ENCODE results near the gene ZNF521. TPM values are rescaled to one million over a fixed set of nuclear protein-coding genes. Genes with fewer than 3 reads are reported as not detected.

ZNF521 gene
- total RNA-seq, 1 experiment from 2014 or later, result 0.04 TPM

- no peak overlapping the region for H3K27ac ChIP-seq (ENCODE audit: low read length)
- ATAC-seq, result no peak
- H2AFZ ChIP-seq (ENCODE audit: low read length), result no peak overlapping the region
- no peaks in the 10 kb centered on the region for H3K9me2 ChIP-seq (replicated peaks; ENCODE audit: low read length)
- H3K36me3 ChIP-seq (ENCODE audit: low read depth, low read length), result no peaks in the 10 kb centered on the region
- H3K9ac ChIP-seq (ENCODE audit: low read length), result no peak overlapping the region
- POLR2A ChIA-PET (ENCODE audit: unreplicated experiment), result no interaction called here
- peaks cover 72% of the 10 kb centered on the region for H3K27me3 ChIP-seq (ENCODE audit: low read length)
- DNase-seq, result no peak
- CTCF ChIA-PET, result no interaction called here
- no peaks in the 10 kb centered on the region for H4K20me1 ChIP-seq (ENCODE audit: low read length)
- H3F3A ChIP-seq (ENCODE audit: low read length, unreplicated experiment), result no peaks in the 10 kb centered on the region
- TF ChIP-seq EZH2 (IDR thresholded peaks at IDR 0.05; ENCODE audit: low read length, unreplicated experiment) (no peak), EZH2phosphoT487 (IDR thresholded peaks at IDR 0.05; ENCODE audit: borderline replicate concordance, low read length) (no peak)
- TF ChIP-seq, protein P1, sequence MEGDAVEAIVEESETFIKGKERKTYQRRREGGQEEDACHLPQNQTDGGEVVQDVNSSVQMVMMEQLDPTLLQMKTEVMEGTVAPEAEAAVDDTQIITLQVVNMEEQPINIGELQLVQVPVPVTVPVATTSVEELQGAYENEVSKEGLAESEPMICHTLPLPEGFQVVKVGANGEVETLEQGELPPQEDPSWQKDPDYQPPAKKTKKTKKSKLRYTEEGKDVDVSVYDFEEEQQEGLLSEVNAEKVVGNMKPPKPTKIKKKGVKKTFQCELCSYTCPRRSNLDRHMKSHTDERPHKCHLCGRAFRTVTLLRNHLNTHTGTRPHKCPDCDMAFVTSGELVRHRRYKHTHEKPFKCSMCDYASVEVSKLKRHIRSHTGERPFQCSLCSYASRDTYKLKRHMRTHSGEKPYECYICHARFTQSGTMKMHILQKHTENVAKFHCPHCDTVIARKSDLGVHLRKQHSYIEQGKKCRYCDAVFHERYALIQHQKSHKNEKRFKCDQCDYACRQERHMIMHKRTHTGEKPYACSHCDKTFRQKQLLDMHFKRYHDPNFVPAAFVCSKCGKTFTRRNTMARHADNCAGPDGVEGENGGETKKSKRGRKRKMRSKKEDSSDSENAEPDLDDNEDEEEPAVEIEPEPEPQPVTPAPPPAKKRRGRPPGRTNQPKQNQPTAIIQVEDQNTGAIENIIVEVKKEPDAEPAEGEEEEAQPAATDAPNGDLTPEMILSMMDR (conservative IDR thresholded peaks at IDR 0.05; ENCODE audit: low read depth, low read length), result no peak
- no peak overlapping the region for H3K4me2 ChIP-seq (ENCODE audit: low read length)
- no peaks in the 10 kb centered on the region for H3K4me1 ChIP-seq (ENCODE audit: insufficient read depth, low read length)
- no peaks in the 10 kb centered on the region for H3K9me3 ChIP-seq (ENCODE audit: low read length)
- no peak overlapping the region for H3K4me3 ChIP-seq (ENCODE audit: low read length)
- intact Hi-C loops (cut with micrococcal nuclease), result no loop called here
- no peaks in the 10 kb centered on the region for H3K79me2 ChIP-seq (ENCODE audit: low read length)
- BruUV-seq (replicated peaks), result no TSS peak
These were observed 215.4 kb downstream of the ZNF521 start for GRCh38 chr18:25136416-25137196.

GRCh38 chr18:25134861-25135260 is 217.1 kb downstream of the ZNF521 start:
- H3K9me3 ChIP-seq (ENCODE audit: low read length), result no peaks in the 10 kb centered on the region
- H3K4me2 ChIP-seq (ENCODE audit: low read length), result no peak overlapping the region
- no peaks in the 10 kb centered on the region for H3K36me3 ChIP-seq (ENCODE audit: low read depth, low read length)
- no TSS peak for BruUV-seq (replicated peaks)
- no peak for DNase-seq
- ChIA-PET POLR2A (ENCODE audit: unreplicated experiment) (no interaction called here), CTCF (no interaction called here)
- H3K4me1 ChIP-seq (ENCODE audit: insufficient read depth, low read length), result no peaks in the 10 kb centered on the region
- no peak overlapping the region for H2AFZ ChIP-seq (ENCODE audit: low read length)
- no peak overlapping the region for H3K9ac ChIP-seq (ENCODE audit: low read length)
- intact Hi-C loops (cut with micrococcal nuclease), result no loop called here
- no peak for ATAC-seq
- no peaks in the 10 kb centered on the region for H3K79me2 ChIP-seq (ENCODE audit: low read length)
- H3F3A ChIP-seq (ENCODE audit: low read length, unreplicated experiment), result no peaks in the 10 kb centered on the region
- no peak for TF ChIP-seq EZH2phosphoT487 (IDR thresholded peaks at IDR 0.05; ENCODE audit: borderline replicate concordance, low read length)
- TF ChIP-seq EZH2 (IDR thresholded peaks at IDR 0.05; ENCODE audit: low read length, unreplicated experiment), result no peak
- TF ChIP-seq, protein P1 (conservative IDR thresholded peaks at IDR 0.05; ENCODE audit: low read depth, low read length), result no peak
- no peak overlapping the region for H3K27ac ChIP-seq (ENCODE audit: low read length)
- no peaks in the 10 kb centered on the region for H3K9me2 ChIP-seq (replicated peaks; ENCODE audit: low read length)
- H4K20me1 ChIP-seq (ENCODE audit: low read length), result no peaks in the 10 kb centered on the region
- no peak overlapping the region for H3K4me3 ChIP-seq (ENCODE audit: low read length)
- peaks cover 63% of the 10 kb centered on the region for H3K27me3 ChIP-seq (ENCODE audit: low read length)

DNA sequence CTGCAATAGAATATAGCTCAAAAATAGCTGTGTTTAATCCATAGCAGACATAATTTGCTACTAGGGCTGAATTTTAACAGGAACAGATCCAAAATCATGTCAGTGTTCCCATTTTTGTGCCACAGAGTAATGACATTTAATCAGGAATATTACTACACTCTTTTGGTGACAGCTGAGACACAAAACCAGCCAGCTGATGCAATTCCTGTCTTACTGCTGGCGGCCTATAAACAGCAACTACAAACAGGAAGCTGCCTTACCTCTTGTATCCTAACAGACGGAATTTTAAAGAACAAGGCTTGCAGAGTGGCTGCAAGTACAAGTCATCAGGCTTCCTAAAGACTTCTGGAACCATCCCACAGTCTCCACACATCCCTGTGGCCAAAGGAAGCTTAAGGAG is 218.1 kb downstream of the ZNF521 start:
- Histone ChIP-seq H3K27me3 (ENCODE audit: low read length) (peaks cover 59% of the 10 kb centered on the region), H3K4me3 (ENCODE audit: low read length) (no peak overlapping the region), H3K27ac (ENCODE audit: low read length) (no peak overlapping the region), H3K9me2 (replicated peaks; ENCODE audit: low read length) (no peaks in the 10 kb centered on the region), H4K20me1 (ENCODE audit: low read length) (no peaks in the 10 kb centered on the region), H2AFZ (ENCODE audit: low read length) (no peak overlapping the region), H3K79me2 (ENCODE audit: low read length) (no peaks in the 10 kb centered on the region), H3F3A (ENCODE audit: low read length, unreplicated experiment) (no peaks in the 10 kb centered on the region), H3K9ac (ENCODE audit: low read length) (no peak overlapping the region), H3K36me3 (ENCODE audit: low read depth, low read length) (no peaks in the 10 kb centered on the region), H3K4me2 (ENCODE audit: low read length) (no peak overlapping the region), H3K4me1 (ENCODE audit: insufficient read depth, low read length) (no peaks in the 10 kb centered on the region), H3K9me3 (ENCODE audit: low read length) (no peaks in the 10 kb centered on the region)
- DNase-seq, result no peak
- ChIA-PET POLR2A (ENCODE audit: unreplicated experiment) (no interaction called here), CTCF (no interaction called here)
- no peak for ATAC-seq
- no TSS peak for BruUV-seq (replicated peaks)
- no peak for TF ChIP-seq EZH2phosphoT487 (IDR thresholded peaks at IDR 0.05; ENCODE audit: borderline replicate concordance, low read length)
- TF ChIP-seq, protein P1 (conservative IDR thresholded peaks at IDR 0.05; ENCODE audit: low read depth, low read length), result no peak
- no peak for TF ChIP-seq EZH2 (IDR thresholded peaks at IDR 0.05; ENCODE audit: low read length, unreplicated experiment)
- intact Hi-C loops (cut with micrococcal nuclease), result no loop called here
